ENCODE measurements around the gene SCD. TPM values are rescaled to one million over a fixed set of nuclear protein-coding genes. Genes with fewer than 3 reads are reported as not detected.
"Not testable (repeated sequence)": the region's sequence is repeated elsewhere in the genome, so short reads cannot be mapped to it uniquely, and the experiment has no call there.

SCD gene
- total RNA-seq, 1 donor from 2014 or later, result 21.2 TPM

GRCh38 chr10:100374677-100375353 lies 27.8 kb downstream of the SCD start:
- ATAC-seq (ENCODE audit: poor library complexity); DNase-seq; intact Hi-C loops (cut with DNase I): not testable (repeated sequence)

- intact Hi-C loops (cut with DNase I); DNase-seq; ATAC-seq (ENCODE audit: poor library complexity): not testable (repeated sequence)
These were observed 29.6 kb downstream of the SCD start for GRCh38 chr10:100376656-100377055.

GRCh38 chr10:100377830-100378229 lies 30.8 kb downstream of the SCD start:
- ATAC-seq (ENCODE audit: poor library complexity), result no peak
- no peak for DNase-seq
- intact Hi-C loops (cut with DNase I), result no loop called here

- ATAC-seq (ENCODE audit: poor library complexity) (no peak), DNase-seq (no peak)
- intact Hi-C loops (cut with DNase I), result no loop called here
These were observed 33.4 kb downstream of the SCD start for GRCh38 chr10:100380400-100380799.

- ATAC-seq (ENCODE audit: poor library complexity), result no peak
- intact Hi-C loops (cut with DNase I), result no loop called here
These were observed 35.5 kb downstream of the SCD start for GRCh38 chr10:100382553-100382952.

GRCh38 chr10:100383251-100383650 lies 36.2 kb downstream of the SCD start:
- ATAC-seq (ENCODE audit: poor library complexity) (no peak), DNase-seq (no peak)
- intact Hi-C loops (cut with DNase I), result no loop called here

More at GRCh38 chr10:100382553-100382952, 35.5 kb downstream of the SCD start:
- DNase-seq, result no peak

GRCh38 chr10:100391163-100392002 lies 44.4 kb downstream of the SCD start:
- DNase-seq (no peak), ATAC-seq (ENCODE audit: poor library complexity) (no peak)
- intact Hi-C loops (cut with DNase I), result no loop called here

GRCh38 chr10:100392686-100393003 lies 45.6 kb downstream of the SCD start:
- DNase-seq (no peak), ATAC-seq (ENCODE audit: poor library complexity) (no peak)
- intact Hi-C loops (cut with DNase I), result no loop called here

GRCh38 chr10:100395626-100396025 lies 48.6 kb downstream of the SCD start:
- ATAC-seq (ENCODE audit: poor library complexity) (no peak), DNase-seq (no peak)
- intact Hi-C loops (cut with DNase I), result no loop called here

GRCh38 chr10:100396605-100397004 lies 49.6 kb downstream of the SCD start:
- intact Hi-C loops (cut with DNase I), result no loop called here
- DNase-seq (no peak), ATAC-seq (ENCODE audit: poor library complexity) (no peak)

GRCh38 chr10:100401631-100402328 lies 54.7 kb downstream of the SCD start:
- intact Hi-C loops (cut with DNase I), result no loop called here
- ATAC-seq (ENCODE audit: poor library complexity), result no peak

GRCh38 chr10:100403734-100404133 lies 56.7 kb downstream of the SCD start:
- ATAC-seq (ENCODE audit: poor library complexity) (no peak), DNase-seq (no peak)
- intact Hi-C loops (cut with DNase I), result no loop called here

More at GRCh38 chr10:100401631-100402328, 54.7 kb downstream of the SCD start:
- DNase-seq, result no peak

- DNase-seq (no peak), ATAC-seq (ENCODE audit: poor library complexity) (no peak)
- intact Hi-C loops (cut with DNase I), result no loop called here
These were observed 66.1 kb downstream of the SCD start for GRCh38 chr10:100413173-100413572.

Other genes with a start within 250 kb of the SCD start
- 6.9 TPM for gene ERLIN1, start 161.2 kb upstream of the SCD start, total RNA-seq
- 9.3 TPM for gene CHUK, start 117.6 kb upstream of the SCD start, total RNA-seq
- gene CWF19L1, start 79.6 kb upstream of the SCD start, total RNA-seq, result 13.0 TPM
- 15.9 TPM for gene BLOC1S2, start 60.6 kb upstream of the SCD start, total RNA-seq
- gene PKD2L1, start 17.0 kb upstream of the SCD start, total RNA-seq, result not detected
- gene WNT8B, start 115.8 kb downstream of the SCD start, total RNA-seq, result not detected
- 7.9 TPM for gene SEC31B, start 172.6 kb downstream of the SCD start, total RNA-seq
- gene NDUFB8, start 182.6 kb downstream of the SCD start, total RNA-seq, result 431 TPM
- 43.0 TPM for gene HIF1AN, start 188.7 kb downstream of the SCD start, total RNA-seq